K562 (cell line): ENCODE measurements around the gene ACTN4. TPM values are rescaled to one million over a fixed set of nuclear protein-coding genes. Genes with fewer than 3 reads are reported as not detected.

Experiments used
- ATAC-seq: fragments of 200-7000 bp; cut with Tn5 transposase; 3 replicates; pipeline ENCODE4 v1.9.1; 2020; ENCODE audit warnings: moderate library complexity
- BruUV-seq: library from RNA; stranded (reverse); fragments of 400-500 nt; replicated peaks from 2 replicates; lab custom pipeline; 2021; lab: Mats Ljungman, UMichigan
- CTCF ChIA-PET: fragments of 300-600 bp; formaldehyde crosslinking; extraction: SDS; loops from one replicate; lab custom pipeline; 2021; ENCODE audit warnings: low intra/inter-chr PET ratio; lab: Yijun Ruan, JAX
- POLR2A ChIA-PET: fragments of 300-600, 350-650 bp; sonication (Branson Sonifier 250); formaldehyde crosslinking; extraction: SDS; loops from one replicate; lab custom pipeline; 2021; ENCODE audit warnings: antibody characterized with exemption, inconsistent platforms; lab: Yijun Ruan, JAX
- DNase-seq, 4 experiments: peaks; one replicate each; pipeline versions ENCODE4 v3.0.0 to v3.0.0-alpha.2; 2011 to 2018; ENCODE audit warnings: low spot score in 3 of 4, mixed read lengths in 3 of 4; ENCODE audit errors: extremely low read depth in 1 of 4
- FAIRE-seq: peaks from 2 replicates; lab custom pipeline; 2011; peaks lifted over from hg19 to GRCh38; lab: Jason Lieb, UNC
- H2AFZ ChIP-seq: 2 replicates; pipeline ENCODE4 v1.6.0; 2011; ENCODE audit warnings: low read depth, low read length, control low read depth, inconsistent platforms
- H3K27ac ChIP-seq: fragments of 200-600 bp; 3 replicates; pipeline ENCODE4 v1.8.0; 2011; ENCODE audit warnings: low read depth, mild to moderate bottlenecking, control low read depth, inconsistent platforms, low read length, moderate library complexity, mixed read lengths; ENCODE audit errors: extremely low read depth
- H3K27me3 ChIP-seq, 2 experiments: fragments of 300-600 bp in 1 of 2; 2 replicates in 1 of 2; 3 replicates in 1 of 2; pipeline versions ENCODE4 v1.6.0 to v1.8.0; 2011; ENCODE audit warnings: inconsistent platforms in 2 of 2, low read length in 2 of 2, mild to moderate bottlenecking in 1 of 2, mixed read lengths in 1 of 2, moderate library complexity in 1 of 2; ENCODE audit not compliant: control insufficient read depth in 2 of 2, insufficient read depth in 2 of 2
- H3K36me3 ChIP-seq: fragments of 300-600 bp; 3 replicates; pipeline ENCODE4 v1.8.0; 2011; ENCODE audit warnings: mild to moderate bottlenecking, low read length, inconsistent platforms; ENCODE audit not compliant: control insufficient read depth, insufficient read depth
- H3K4me1 ChIP-seq, 2 experiments: fragments of 200-600 bp in 1 of 2; replicated peaks in 1 of 2; 2 replicates in 1 of 2; 3 replicates in 1 of 2; pipeline versions ENCODE4 v1.5.1 to v1.8.0; 2011; ENCODE audit warnings: inconsistent platforms in 2 of 2, low read length in 2 of 2, mild to moderate bottlenecking in 1 of 2, mixed read lengths in 1 of 2, moderate library complexity in 1 of 2; ENCODE audit not compliant: control insufficient read depth in 2 of 2, insufficient read depth in 2 of 2
- H3K4me2 ChIP-seq: 2 replicates; pipeline ENCODE4 v1.6.1; 2011; ENCODE audit warnings: low read length, control low read depth, inconsistent platforms, mixed read lengths; ENCODE audit not compliant: insufficient read depth
- H3K4me3 ChIP-seq: fragments of 200-600 bp; sonication (generic), shearing (Covaris generic); 2 replicates; pipeline ENCODE4 v1.5.1; 2016; ENCODE audit warnings: control low read depth, inconsistent platforms
- H3K79me2 ChIP-seq: fragments of 200-600 bp; 3 replicates; pipeline ENCODE4 v1.8.0; 2011; ENCODE audit warnings: low read length, inconsistent platforms; ENCODE audit not compliant: control insufficient read depth, insufficient read depth
- H3K9ac ChIP-seq, 2 experiments: 2 replicates each; pipeline versions ENCODE4 v1.6.0 to v1.6.1; 2011; ENCODE audit warnings: low read depth in 2 of 2, low read length in 2 of 2, control low read depth in 1 of 2, inconsistent platforms in 1 of 2, mild to moderate bottlenecking in 1 of 2, mixed read lengths in 1 of 2; ENCODE audit not compliant: insufficient read depth in 1 of 2
- H3K9me1 ChIP-seq: one replicate; pipeline ENCODE4 v1.6.0; 2011; ENCODE audit warnings: inconsistent platforms, mild to moderate bottlenecking, low read length, moderate library complexity; ENCODE audit not compliant: control insufficient read depth, insufficient read depth
- H3K9me3 ChIP-seq: replicated peaks from 2 replicates; pipeline ENCODE4 v1.5.1; 2011; ENCODE audit warnings: low read depth, low read length, inconsistent platforms; ENCODE audit not compliant: control insufficient read depth, insufficient read depth
- H4K20me1 ChIP-seq: replicated peaks from 2 replicates; pipeline ENCODE4 v1.6.1; 2011; ENCODE audit warnings: low read length, inconsistent platforms, mixed read lengths; ENCODE audit not compliant: control insufficient read depth, insufficient read depth
- POLR2B ChIP-seq: fragments of 450-650 bp; IDR thresholded peaks from 2 replicates; pipeline ENCODE4 v1.6.1; 2018; ENCODE audit warnings: low read depth; ENCODE audit not compliant: partially characterized antibody
- POLR2G ChIP-seq: fragments of 200-400 bp; formaldehyde crosslinking; IDR thresholded peaks from 2 replicates; pipeline ENCODE4 v1.6.1; 2017; ENCODE audit warnings: low read depth, mild to moderate bottlenecking, antibody characterized with exemption, low read length, moderate library complexity
- ZBTB49 ChIP-seq: sonication (generic); formaldehyde crosslinking; IDR thresholded peaks from 2 replicates; pipeline ENCODE4 v1.8.0; 2022; ENCODE audit warnings: missing genetic modification reagents, mild to moderate bottlenecking, borderline replicate concordance
- WGBS: fragments of 100-300 bp; shearing (Covaris generic); methylation state at CpG from one replicate; pipeline ENCODE4 v1.1.6; 2016; ENCODE audit warnings: low coverage, mixed read lengths; ENCODE audit not compliant: insufficient coverage; ENCODE audit errors: missing lambda C conversion rate; 5-methylcytosine and 5-hydroxymethylcytosine counted together
- in situ Hi-C: fragments of 300-500 bp; cut with MboI; formaldehyde crosslinking; loops from 4 replicates; pipeline ENCODE4 v1.15.0; 2018; ENCODE audit warnings: inconsistent platforms, mixed read lengths
- intact Hi-C: fragments of 100-400 bp; cut with micrococcal nuclease; formaldehyde crosslinking; loops from 2 replicates; pipeline ENCODE4 v1.14.2; 2022
- polyA plus RNA-seq, 8 experiments: library from polyadenylated mRNA; depleted of rRNA in 4 of 8; stranded (reverse) in 5 of 8; unstranded in 3 of 8; fragments of >200 nt; fragmentation: Nextera tagmentation in 2 of 8; fragmentation: Illumina TruSeq in 1 of 8; extraction: Ambion mirVana in 2 of 8; extraction: Trizol in 1 of 8; gene quantifications; 2 replicates each; pipeline versions ENCODE4 v1.2.1 to v1.2.3, GENCODE V29; 2011 to 2014; ENCODE audit warnings: inconsistent platforms in 1 of 8, missing spikeins in 1 of 8
- total RNA-seq, 7 experiments: library from RNA; depleted of rRNA in 6 of 7; stranded (reverse); fragments of >200 nt in 6 of 7; fragmentation: Illumina TruSeq in 2 of 7; extraction: Trizol in 2 of 7; gene quantifications; 2 replicates each; pipeline versions ENCODE4 v1.2.1 to v1.2.3, GENCODE V29; 2011 to 2021; ENCODE audit warnings: low replicate concordance in 1 of 7

The ACTN4 gene
- total and polyA plus RNA-seq, 9 of the 15 experiments (the other 6 are each of a cell fraction or from before 2014, with no cell fraction given): 3.1 to 385 (median 125) TPM

- H3K27me3 ChIP-seq: no peaks in the 10 kb centered on the region
- no peak overlapping the region for H3K4me2 ChIP-seq
- ChIA-PET CTCF (no interaction called here), POLR2A (no interaction called here)
- no TSS peak for BruUV-seq
- TF ChIP-seq POLR2B: peak; percentile 22
- no peak for TF ChIP-seq ZBTB49
- TF ChIP-seq POLR2G: 0 out of 2 replicates have a peak, but pooled peaks have one; percentile 57
- peaks cover 4% of the 10 kb centered on the region; the same call in 1 of the 2 replicates for H4K20me1 ChIP-seq
- peak overlapping the region in 1 of 2 experiments; percentile 46; a peak in 2 of 4 replicates for H3K9ac ChIP-seq
- no peaks in the 10 kb centered on the region for H3K9me1 ChIP-seq
- DNase-seq: no peak
- no peak overlapping the region for H2AFZ ChIP-seq
- no peak for ATAC-seq
- no peaks in the 10 kb centered on the region for H3K9me3 ChIP-seq
- H3K4me3 ChIP-seq: no peak overlapping the region
- FAIRE-seq: no peak
- intact Hi-C loops (no loop called here), in situ Hi-C loops (no loop called here)
- no peak overlapping the region for H3K27ac ChIP-seq
- H3K36me3 ChIP-seq: peaks cover 93% of the 10 kb centered on the region; the same call in 2 of the 3 replicates
- no peaks in the 10 kb centered on the region for H3K79me2 ChIP-seq
- WGBS: 93% methylated on average over 21 of the region's 24 CpGs
- peaks cover 0 to 36% of the 10 kb centered on the region in 2 experiments; a peak in 1 of 5 replicates for H3K4me1 ChIP-seq
Observed at GRCh38 chr19:38719761-38720558, 72.5 kb downstream of the ACTN4 start.
